Stomach (tissue), 4 donors: ENCODE results near the gene VSNL1.

ENCODE experiments used
- EP300 ChIP-seq: sonication (generic); formaldehyde crosslinking; IDR thresholded peaks from one replicate; pipeline ENCODE4 v1.6.1; 2017; ENCODE audit warnings: antibody characterized with exemption
- POLR2A ChIP-seq, 4 donors: fragments of 450-650 bp; IDR thresholded peaks; one replicate each; pipeline ENCODE4 v1.6.1; 2016; ENCODE audit warnings: antibody characterized with exemption in 4 of 4, control low read depth in 2 of 4, mild to moderate bottlenecking in 1 of 4, moderate library complexity in 1 of 4
- POLR2AphosphoS5 ChIP-seq, 3 donors: sonication (generic); formaldehyde crosslinking; IDR thresholded peaks; one replicate each; pipeline ENCODE4 v1.6.1; 2016; ENCODE audit warnings: antibody characterized with exemption in 3 of 3
- TF ChIP-seq, protein P1 (sequence below), 7 experiments: fragments of 450-650 bp in 4 of 7; fragments of 200-600 bp in 3 of 7; sonication (generic) in 3 of 7; IDR thresholded peaks; one replicate each; pipeline ENCODE4 v1.5.1; 2016 to 2019; ENCODE audit warnings: antibody characterized with exemption in 7 of 7, control low read depth in 2 of 7, mild to moderate bottlenecking in 1 of 7

DNA sequence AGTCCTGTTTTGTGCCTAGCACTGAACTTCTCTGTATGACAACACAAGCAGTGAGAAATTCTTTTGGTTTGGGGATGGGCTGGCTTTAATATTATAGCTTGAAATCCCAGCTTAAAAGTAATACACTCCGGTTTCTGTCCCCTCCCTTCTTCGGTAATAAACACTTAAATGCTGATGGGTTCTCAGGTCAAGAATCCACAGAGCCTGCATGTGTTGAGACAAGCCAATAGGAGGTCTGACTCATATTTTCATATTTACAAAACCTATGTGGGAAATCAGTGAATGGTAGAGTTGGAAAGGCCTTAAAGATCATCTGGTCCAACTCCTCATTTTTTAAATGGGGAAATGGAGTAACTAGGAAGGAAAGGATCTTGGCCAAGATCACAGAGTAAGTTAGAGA is 47.5 kb downstream of the VSNL1 start:
- TF ChIP-seq, protein P1, sequence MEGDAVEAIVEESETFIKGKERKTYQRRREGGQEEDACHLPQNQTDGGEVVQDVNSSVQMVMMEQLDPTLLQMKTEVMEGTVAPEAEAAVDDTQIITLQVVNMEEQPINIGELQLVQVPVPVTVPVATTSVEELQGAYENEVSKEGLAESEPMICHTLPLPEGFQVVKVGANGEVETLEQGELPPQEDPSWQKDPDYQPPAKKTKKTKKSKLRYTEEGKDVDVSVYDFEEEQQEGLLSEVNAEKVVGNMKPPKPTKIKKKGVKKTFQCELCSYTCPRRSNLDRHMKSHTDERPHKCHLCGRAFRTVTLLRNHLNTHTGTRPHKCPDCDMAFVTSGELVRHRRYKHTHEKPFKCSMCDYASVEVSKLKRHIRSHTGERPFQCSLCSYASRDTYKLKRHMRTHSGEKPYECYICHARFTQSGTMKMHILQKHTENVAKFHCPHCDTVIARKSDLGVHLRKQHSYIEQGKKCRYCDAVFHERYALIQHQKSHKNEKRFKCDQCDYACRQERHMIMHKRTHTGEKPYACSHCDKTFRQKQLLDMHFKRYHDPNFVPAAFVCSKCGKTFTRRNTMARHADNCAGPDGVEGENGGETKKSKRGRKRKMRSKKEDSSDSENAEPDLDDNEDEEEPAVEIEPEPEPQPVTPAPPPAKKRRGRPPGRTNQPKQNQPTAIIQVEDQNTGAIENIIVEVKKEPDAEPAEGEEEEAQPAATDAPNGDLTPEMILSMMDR (IDR thresholded peaks at IDR 0.05): no peak
- TF ChIP-seq POLR2A (IDR thresholded peaks at IDR 0.05): no peak
- no peak for TF ChIP-seq EP300
- TF ChIP-seq POLR2AphosphoS5 (IDR thresholded peaks at IDR 0.05): no peak
